Measurements from ENCODE around the gene DHRS4.
"Not testable (repeated sequence)": the region's sequence is repeated elsewhere in the genome, so short reads cannot be mapped to it uniquely, and the experiment has no call there.

DNA sequence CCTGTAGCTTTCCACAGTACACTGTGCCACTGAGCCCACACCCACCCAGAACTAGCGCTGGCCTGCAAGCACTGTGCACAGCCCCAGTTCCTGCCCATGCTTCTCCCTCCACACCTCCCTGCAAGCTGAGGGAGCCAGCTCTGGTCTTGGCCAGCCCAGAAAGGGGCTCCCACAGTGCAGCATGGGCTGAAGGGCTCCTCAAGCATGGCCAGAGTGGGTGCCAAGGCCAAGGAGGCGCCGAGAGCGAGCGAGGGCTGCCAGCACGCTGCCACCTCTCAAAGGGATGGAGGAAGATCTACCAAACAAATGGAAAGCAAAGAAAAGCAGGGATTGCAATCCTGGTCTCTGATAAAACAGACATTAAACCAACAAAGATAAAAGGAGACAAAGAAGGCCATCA, 62.2 kb downstream of the DHRS4 start:
- TF ChIP-seq, protein P1, sequence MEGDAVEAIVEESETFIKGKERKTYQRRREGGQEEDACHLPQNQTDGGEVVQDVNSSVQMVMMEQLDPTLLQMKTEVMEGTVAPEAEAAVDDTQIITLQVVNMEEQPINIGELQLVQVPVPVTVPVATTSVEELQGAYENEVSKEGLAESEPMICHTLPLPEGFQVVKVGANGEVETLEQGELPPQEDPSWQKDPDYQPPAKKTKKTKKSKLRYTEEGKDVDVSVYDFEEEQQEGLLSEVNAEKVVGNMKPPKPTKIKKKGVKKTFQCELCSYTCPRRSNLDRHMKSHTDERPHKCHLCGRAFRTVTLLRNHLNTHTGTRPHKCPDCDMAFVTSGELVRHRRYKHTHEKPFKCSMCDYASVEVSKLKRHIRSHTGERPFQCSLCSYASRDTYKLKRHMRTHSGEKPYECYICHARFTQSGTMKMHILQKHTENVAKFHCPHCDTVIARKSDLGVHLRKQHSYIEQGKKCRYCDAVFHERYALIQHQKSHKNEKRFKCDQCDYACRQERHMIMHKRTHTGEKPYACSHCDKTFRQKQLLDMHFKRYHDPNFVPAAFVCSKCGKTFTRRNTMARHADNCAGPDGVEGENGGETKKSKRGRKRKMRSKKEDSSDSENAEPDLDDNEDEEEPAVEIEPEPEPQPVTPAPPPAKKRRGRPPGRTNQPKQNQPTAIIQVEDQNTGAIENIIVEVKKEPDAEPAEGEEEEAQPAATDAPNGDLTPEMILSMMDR (IDR thresholded peaks at IDR 0.05): not testable (repeated sequence)
- TF ChIP-seq POLR2AphosphoS5 (IDR thresholded peaks at IDR 0.05): not testable (repeated sequence)
